GM12864 (cell line): ENCODE data around the gene ARHGEF38.
"Not testable (repeated sequence)": the region's sequence is repeated elsewhere in the genome, so short reads cannot be mapped to it uniquely, and the experiment has no call there.

Experiments used
- DNase-seq: peaks from one replicate; pipeline ENCODE4 v3.0.0-alpha.2; 2011; ENCODE audit warnings: low read depth
- H3K4me3 ChIP-seq: 2 replicates; pipeline ENCODE4 v1.5.1; 2011; ENCODE audit warnings: mild to moderate bottlenecking, low read depth, low read length, control low read depth
- TF ChIP-seq, protein P1 (sequence below): IDR thresholded peaks from 2 replicates; pipeline ENCODE4 v1.5.1; 2011; ENCODE audit warnings: low read depth, mild to moderate bottlenecking, moderate library complexity, low read length, control low read depth, inconsistent platforms; ENCODE audit errors: missing control alignments

ARHGEF38 gene

GRCh38 chr4:105603158-105603557 is 50.7 kb downstream of the ARHGEF38 start:
- TF ChIP-seq, protein P1, sequence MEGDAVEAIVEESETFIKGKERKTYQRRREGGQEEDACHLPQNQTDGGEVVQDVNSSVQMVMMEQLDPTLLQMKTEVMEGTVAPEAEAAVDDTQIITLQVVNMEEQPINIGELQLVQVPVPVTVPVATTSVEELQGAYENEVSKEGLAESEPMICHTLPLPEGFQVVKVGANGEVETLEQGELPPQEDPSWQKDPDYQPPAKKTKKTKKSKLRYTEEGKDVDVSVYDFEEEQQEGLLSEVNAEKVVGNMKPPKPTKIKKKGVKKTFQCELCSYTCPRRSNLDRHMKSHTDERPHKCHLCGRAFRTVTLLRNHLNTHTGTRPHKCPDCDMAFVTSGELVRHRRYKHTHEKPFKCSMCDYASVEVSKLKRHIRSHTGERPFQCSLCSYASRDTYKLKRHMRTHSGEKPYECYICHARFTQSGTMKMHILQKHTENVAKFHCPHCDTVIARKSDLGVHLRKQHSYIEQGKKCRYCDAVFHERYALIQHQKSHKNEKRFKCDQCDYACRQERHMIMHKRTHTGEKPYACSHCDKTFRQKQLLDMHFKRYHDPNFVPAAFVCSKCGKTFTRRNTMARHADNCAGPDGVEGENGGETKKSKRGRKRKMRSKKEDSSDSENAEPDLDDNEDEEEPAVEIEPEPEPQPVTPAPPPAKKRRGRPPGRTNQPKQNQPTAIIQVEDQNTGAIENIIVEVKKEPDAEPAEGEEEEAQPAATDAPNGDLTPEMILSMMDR, result no peak
- no peak overlapping the region for H3K4me3 ChIP-seq
- DNase-seq, result no peak

- TF ChIP-seq, protein P1, result no peak
- no peak for DNase-seq
- H3K4me3 ChIP-seq, result no peak overlapping the region
Measured at GRCh38 chr4:105605493-105605892, 53.1 kb downstream of the ARHGEF38 start.

DNA sequence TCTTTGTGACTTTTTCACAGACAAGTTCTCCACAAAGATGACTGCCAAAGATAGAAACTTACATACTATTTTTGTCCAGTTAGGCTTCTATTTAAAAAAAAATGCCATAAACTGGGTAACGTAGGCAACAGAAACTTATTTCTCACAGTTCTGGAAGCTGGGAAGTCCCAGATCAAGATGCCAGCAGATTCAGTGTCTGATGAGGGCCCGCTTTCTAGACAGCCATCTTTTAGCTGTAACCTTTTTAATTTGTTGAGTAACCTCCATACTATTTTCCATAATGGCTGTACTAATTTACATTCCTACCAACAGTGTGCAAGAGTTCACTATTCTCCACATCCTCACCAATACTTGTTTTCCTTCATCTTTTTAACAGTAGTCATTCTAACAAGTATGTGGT is 55.5 kb downstream of the ARHGEF38 start:
- no peak overlapping the region for H3K4me3 ChIP-seq
- TF ChIP-seq, protein P1, result no peak
- DNase-seq, result no peak

- DNase-seq, H3K4me3 ChIP-seq: not testable (repeated sequence)
Measured at GRCh38 chr4:105609819-105610218, 57.4 kb downstream of the ARHGEF38 start.

GRCh38 chr4:105613306-105613705 is 60.9 kb downstream of the ARHGEF38 start:
- no peak overlapping the region for H3K4me3 ChIP-seq
- TF ChIP-seq, protein P1, result no peak
- DNase-seq, result no peak

DNA sequence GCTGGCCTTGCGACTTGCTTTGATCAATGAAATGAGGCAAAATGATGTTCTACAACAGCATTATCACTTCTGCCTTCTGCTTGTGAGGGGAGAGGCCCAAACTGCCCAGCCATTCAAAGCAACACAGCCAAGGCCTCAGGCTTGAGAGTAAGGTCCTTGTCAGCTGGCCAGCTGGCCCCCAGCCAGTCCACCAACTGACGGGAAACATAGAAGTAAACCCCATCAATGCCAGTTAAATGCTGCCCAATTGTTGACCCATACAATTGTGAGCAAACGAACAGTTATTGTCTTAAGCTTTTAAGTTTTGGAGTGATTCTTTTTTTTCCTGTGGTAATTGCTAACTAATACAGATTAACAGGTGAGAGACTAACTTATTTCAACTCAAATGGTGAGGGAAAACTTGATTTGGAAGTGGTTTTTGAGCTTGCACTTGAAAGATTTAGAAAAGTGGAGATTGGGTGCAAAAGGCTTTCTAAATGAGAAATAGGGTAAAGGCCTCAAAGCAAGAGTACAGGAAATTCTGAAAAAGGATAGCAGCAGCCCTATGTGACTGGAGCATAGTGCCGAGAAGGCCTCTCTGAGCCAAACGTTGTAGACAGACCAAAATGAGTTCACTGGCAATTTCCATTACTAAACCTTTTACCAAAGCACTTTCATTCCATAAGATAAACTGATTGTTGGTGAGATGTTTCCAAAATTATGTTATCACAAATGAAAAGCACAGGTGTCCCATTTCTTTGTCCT is 66.9 kb downstream of the ARHGEF38 start:
- DNase-seq, result no peak
- TF ChIP-seq, protein P1, result no peak
- no peak overlapping the region for H3K4me3 ChIP-seq

GRCh38 chr4:105620640-105621323 is 68.4 kb downstream of the ARHGEF38 start:
- TF ChIP-seq, protein P1, result no peak
- DNase-seq, result no peak

More at GRCh38 chr4:105620640-105621323, 68.4 kb downstream of the ARHGEF38 start:
- H3K4me3 ChIP-seq, result no peak overlapping the region
